Spinal cord (tissue), 10 donors: ENCODE results near the gene LSM14B. TPM values are rescaled to one million over a fixed set of nuclear protein-coding genes. Genes with fewer than 3 reads are reported as not detected.
A peak's percentile ranks its signal among the peaks of the same experiment; 100 is the strongest.

Source experiments
- DNase-seq, 6 donors: peaks; one replicate each; pipeline versions ENCODE4 v3.0.0 to v3.0.0-alpha.2; 2013 to 2015; ENCODE audit warnings: low spot score in 6 of 6, low read depth in 4 of 6
- H3K27ac ChIP-seq: one replicate; pipeline ENCODE4 v1.5.1; 2013; ENCODE audit warnings: low read depth, low read length, control low read depth
- H3K27me3 ChIP-seq: one replicate; pipeline ENCODE4 v1.6.1; 2013; ENCODE audit warnings: low read length; ENCODE audit not compliant: control insufficient read depth, insufficient read depth
- H3K36me3 ChIP-seq: one replicate; pipeline ENCODE4 v1.6.1; 2013; ENCODE audit warnings: low read length; ENCODE audit not compliant: control insufficient read depth, insufficient read depth
- H3K4me1 ChIP-seq: one replicate; pipeline ENCODE4 v1.6.1; 2013; ENCODE audit warnings: low read length; ENCODE audit not compliant: control insufficient read depth, insufficient read depth
- H3K4me3 ChIP-seq: one replicate; pipeline ENCODE4 v1.5.1; 2013; ENCODE audit warnings: low read depth, low read length, control low read depth
- H3K9me3 ChIP-seq: one replicate; pipeline ENCODE4 v1.6.1; 2013; ENCODE audit warnings: low read length; ENCODE audit not compliant: control insufficient read depth, insufficient read depth
- WGBS: methylation state at CpG from one replicate; pipeline ENCODE4 v1.1.5; 2013; ENCODE audit warnings: missing lambda C conversion rate; ENCODE audit not compliant: insufficient coverage; 5-methylcytosine and 5-hydroxymethylcytosine counted together
- polyA plus RNA-seq, 2 donors: library from polyadenylated mRNA; unstranded; fragments of 120-200 nt; gene quantifications; one replicate each; pipeline ENCODE4 v1.2.1, GENCODE V29; 2013; ENCODE audit not compliant: insufficient read length in 2 of 2
- total RNA-seq, 2 donors: library from RNA; depleted of rRNA in 1 of 2; stranded (reverse); fragments of 120-200 nt in 1 of 2; fragments of >200 nt in 1 of 2; gene quantifications; one replicate each; pipeline versions ENCODE4 v1.2.3 to v1.2.4, GENCODE V29; 2013 to 2014
- donor health status: healthy.

Gene LSM14B
- total and polyA plus RNA-seq, 4 donors: 37.5 to 94.2 (median 72.1) TPM

DNA sequence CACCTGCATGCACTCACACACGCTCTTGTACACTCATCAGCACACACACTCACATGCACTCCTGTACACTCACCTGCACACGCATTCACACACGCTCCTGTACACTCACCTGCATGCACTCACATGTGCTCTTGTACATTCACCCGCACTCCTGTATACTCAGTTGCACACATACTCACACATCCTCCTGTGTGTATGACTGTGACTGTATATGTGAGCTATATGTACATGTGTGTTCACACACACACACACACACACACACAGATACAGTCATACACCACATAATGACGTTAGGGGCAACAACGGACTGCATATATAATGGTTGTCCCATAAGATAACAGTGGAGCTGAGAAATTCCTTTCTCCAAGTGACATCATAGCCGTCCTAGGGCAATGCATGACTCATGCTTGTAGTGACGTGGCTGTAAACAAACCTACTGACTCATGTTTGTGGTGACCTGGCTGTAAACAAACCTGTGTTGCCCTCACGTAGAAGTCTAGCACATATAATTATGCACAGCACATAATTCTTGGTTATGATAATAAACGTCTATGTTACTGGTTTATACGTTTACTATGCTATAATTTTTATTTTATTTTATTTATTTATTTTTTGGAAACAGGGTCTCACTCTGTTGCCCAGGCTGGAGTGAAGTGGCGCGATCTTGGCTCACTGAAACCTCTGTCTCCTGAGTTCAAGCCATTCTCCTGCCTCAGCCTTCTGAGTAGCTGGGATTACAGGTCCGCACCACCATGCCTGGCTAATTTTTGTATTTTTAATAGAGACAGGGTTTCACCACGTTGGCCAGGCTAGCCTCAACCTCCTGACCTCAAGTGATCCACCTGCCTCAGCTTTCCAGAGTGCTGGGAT is 33.8 kb upstream of the LSM14B start:
- DNase-seq: no peak
- Histone ChIP-seq H3K27ac (no peak overlapping the region), H3K4me1 (no peaks in the 10 kb centered on the region), H3K9me3 (no peaks in the 10 kb centered on the region), H3K4me3 (no peak overlapping the region), H3K27me3 (peaks cover 2% of the 10 kb centered on the region), H3K36me3 (no peaks in the 10 kb centered on the region)
- 100% methylated on average over 2 of the region's 15 CpGs for WGBS

DNA sequence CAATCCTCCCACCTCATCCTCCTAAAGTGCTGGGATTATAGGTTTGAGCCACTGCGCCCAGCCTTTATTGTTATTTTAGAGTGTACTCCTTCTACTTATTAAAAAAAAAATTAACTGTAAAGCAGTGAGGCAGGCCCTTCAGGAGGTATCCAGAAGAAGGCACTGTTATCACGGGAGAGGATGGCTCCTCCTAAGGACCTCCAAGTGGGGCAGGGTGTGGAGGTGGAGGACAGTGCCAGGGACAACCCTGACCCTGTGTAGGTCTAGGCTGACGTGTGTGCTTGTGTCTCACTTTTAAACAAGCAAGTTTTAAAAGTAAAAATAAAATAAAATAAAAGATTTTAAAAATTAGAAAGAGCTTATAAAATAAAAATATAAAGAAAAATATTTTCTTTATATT is 32.9 kb upstream of the LSM14B start:
- Histone ChIP-seq H3K27me3 (peaks cover 2% of the 10 kb centered on the region), H3K4me1 (no peaks in the 10 kb centered on the region), H3K4me3 (no peak overlapping the region), H3K27ac (no peak overlapping the region), H3K36me3 (no peaks in the 10 kb centered on the region), H3K9me3 (no peaks in the 10 kb centered on the region)
- 25% methylated on average over 1 of the region's 3 CpGs for WGBS
- DNase-seq: no peak

DNA sequence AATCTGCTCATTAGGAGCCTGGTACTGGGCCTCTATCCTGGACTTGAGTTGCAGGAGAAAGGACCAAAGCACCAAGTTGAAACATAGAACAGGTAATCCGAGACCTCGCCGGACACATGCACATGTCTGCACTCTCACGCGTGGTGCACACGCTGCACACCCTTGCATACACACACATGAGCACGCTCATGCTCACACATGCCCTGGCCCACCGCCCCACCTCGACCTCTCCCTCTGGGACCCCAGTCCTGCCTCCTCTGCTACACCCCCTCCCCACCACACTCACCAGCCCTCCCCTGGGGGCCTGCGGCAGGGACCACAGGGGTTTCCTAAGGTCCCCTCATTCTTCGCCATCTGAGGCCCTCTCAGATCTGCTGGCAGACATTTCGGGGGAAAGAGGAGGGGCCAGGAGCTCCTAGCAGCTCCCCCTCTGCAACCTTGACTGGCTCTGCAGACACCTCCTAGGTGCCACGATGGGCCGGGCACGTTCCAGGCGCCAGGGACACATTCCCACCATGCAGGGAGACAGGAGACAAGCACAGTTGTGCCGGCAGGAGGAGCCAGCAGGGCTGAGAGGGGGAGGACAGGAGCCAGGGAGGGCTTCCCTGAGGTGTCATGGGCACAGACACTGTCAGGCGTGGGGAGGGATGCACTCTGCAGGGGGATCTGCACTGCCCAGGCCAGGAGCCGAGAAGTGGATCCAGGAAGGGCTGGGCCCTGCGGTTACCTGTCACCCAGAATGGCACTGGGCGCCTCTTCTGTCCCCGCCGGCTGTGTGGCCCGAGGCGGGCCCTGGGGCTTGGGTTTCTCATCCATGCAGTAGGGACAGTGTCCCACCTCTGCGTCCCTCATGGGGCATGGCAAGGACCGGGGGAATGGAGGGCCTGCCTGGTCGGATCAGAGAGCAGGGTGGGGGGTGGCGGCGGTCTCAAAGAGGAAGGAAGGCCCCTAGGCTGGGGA is 25.6 kb upstream of the LSM14B start:
- no peaks in the 10 kb centered on the region for H3K4me1 ChIP-seq
- DNase-seq: no peak
- no peak overlapping the region for H3K4me3 ChIP-seq
- H3K9me3 ChIP-seq: no peaks in the 10 kb centered on the region
- no peaks in the 10 kb centered on the region for H3K27me3 ChIP-seq
- H3K36me3 ChIP-seq: no peaks in the 10 kb centered on the region
- WGBS: 87% methylated on average over 30 of the region's 30 CpGs
- H3K27ac ChIP-seq: no peak overlapping the region

DNA sequence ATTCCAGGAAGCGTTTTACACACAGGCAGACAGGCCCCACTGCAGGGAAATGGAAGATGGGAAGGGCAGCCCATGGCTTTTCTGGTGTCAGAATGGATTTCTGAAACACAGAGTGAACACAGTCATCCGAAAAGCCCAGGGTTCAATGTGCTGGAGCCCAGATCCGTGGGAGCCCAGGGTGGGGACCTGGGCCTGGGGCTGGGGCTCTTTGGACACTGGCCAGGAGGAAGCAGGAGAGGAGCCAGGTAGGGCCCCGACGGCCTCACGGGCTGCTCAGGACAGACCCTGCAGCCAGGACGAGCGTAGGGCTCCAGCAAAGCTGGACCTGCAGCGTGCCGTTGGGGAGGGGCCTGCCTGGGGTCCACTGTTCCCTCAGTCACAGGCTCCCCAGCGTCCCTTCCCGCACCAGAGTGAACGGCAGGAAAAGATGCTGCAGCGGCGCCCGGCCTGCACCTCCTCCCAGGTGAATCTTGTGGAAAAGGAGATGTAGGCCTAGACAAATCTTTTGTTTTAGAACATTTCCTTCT is 24.3 kb upstream of the LSM14B start:
- Histone ChIP-seq H3K4me3 (no peak overlapping the region), H3K9me3 (no peaks in the 10 kb centered on the region), H3K27me3 (no peaks in the 10 kb centered on the region), H3K36me3 (no peaks in the 10 kb centered on the region), H3K27ac (no peak overlapping the region), H3K4me1 (no peaks in the 10 kb centered on the region)
- 44% methylated on average over 11 of the region's 16 CpGs for WGBS
- DNase-seq: no peak

DNA sequence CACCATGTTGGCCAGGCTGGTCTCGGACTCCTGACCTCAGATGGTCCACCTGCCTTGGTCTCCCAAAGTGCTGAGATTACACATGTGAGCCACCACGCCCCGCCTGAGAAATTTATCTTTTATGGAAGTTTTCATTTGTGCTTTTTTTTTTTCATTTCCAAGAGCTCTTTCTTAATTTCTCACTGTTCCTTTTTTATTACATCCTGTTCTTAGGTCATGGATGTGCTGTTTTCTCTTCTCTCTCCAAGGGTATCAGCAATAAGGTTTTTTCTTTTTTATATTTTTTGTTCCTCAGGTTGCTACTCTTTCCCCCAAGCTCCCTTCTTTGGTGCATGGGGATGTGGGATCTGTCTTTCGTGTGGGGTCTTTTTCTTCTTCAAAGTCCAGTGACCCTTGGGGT is 21.2 kb upstream of the LSM14B start:
- Histone ChIP-seq H3K4me3 (no peak overlapping the region), H3K27ac (no peak overlapping the region), H3K4me1 (no peaks in the 10 kb centered on the region), H3K9me3 (no peaks in the 10 kb centered on the region), H3K27me3 (peaks cover 2% of the 10 kb centered on the region), H3K36me3 (no peaks in the 10 kb centered on the region)
- no peak for DNase-seq
- no CpG with 5 or more reads among the region's 4 CpGs for WGBS

DNA sequence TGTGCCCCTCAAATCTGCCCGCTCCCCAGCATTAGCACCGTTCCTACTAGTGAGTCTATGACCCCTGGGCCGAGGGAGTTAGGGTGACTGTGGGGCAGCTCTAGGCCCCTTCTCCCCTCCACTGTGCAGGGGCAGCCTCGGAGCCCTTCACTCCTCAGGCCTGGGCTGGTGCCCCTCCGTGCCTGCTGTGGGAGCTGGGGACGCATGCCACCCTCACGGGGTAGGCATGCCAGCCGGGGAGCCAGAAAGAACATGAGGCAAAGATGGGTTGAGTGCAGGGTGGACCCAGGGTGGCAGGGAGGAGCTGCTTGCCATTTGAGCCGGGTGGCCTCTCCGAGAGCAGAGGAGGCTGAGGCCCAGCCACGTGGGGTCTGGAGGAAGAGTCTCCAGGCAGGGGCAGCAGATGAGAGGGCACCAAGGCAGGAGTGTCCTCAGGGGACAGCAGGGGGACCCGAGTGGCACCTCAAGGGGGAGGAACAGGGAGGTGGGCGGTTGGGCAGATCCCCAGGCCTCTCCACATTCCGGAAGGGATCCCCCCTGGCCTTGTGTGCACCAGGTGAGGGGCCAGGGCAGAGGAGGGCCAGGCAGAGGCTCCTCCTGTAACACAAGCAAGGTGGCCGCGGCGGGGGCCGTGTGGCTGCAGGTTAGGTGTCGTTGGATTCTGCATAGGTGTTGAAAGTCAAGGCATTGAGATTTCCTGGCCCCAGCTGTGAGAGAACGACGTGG is 18.6 kb upstream of the LSM14B start:
- Histone ChIP-seq H3K27me3 (peaks cover 2% of the 10 kb centered on the region), H3K4me3 (no peak overlapping the region), H3K36me3 (no peaks in the 10 kb centered on the region), H3K27ac (no peak overlapping the region), H3K9me3 (no peaks in the 10 kb centered on the region), H3K4me1 (no peaks in the 10 kb centered on the region)
- no peak for DNase-seq
- 68% methylated on average over 18 of the region's 21 CpGs for WGBS

DNA sequence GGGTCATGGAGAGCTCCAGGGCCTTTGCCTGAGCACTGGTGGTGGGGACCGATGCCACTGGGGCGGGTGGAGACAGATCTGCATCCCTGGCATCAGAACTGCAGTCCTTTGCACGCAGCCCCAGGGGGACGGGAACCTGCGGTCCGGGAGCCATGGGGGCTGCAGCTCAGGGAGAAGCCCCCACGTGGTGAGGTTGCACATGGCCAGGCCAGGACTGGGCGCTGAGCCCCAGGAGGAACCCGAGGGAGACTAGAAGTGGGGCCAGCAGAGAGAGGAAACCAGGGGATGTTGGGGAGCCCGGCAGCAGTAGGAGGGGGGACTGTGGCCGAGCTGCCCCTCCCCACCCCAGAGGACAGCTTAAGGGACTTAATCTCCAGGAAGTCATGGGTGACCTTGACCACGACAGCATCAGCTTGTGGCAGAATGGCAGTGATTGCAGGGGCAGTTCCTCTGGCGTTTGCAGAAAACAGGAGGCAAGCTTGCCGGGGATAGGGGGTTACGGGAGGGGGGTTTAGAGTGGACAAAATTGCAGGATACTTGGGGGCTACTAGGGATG is 18.0 kb upstream of the LSM14B start:
- Histone ChIP-seq H3K27ac (no peak overlapping the region), H3K9me3 (peaks cover under 1% of the 10 kb centered on the region), H3K36me3 (no peaks in the 10 kb centered on the region), H3K4me3 (no peak overlapping the region), H3K27me3 (peaks cover 2% of the 10 kb centered on the region), H3K4me1 (no peaks in the 10 kb centered on the region)
- 57% methylated on average over 14 of the region's 15 CpGs for WGBS
- DNase-seq: no peak

DNA sequence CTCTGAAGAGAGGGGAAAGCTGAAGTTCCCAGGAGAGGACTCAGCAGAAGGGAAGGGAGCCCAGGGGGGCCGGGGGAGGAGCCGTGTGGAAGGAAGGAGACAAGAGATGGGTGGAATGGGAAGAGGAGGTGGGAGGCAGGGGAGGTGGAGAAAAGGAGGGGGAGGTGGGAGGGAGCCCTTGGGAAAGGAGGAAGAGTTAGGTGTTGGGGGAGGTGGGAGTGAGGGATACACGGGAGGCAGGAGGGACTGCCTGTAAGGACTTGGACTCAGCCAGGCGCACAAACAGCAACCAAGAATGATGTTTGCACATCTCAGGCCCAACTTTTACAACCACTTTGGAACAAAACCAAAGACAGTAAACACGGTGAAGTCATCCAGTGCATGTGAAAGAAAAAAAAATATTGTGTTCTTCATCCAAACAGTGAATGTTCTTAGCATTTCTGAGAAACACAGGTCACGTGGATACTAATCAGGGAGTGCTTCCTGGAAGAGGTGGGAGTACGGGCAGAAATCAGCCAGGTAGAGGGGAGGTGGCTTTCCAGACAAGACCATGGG is 17.4 kb upstream of the LSM14B start:
- H3K27me3 ChIP-seq: peaks cover 2% of the 10 kb centered on the region
- peak in 1 of 6 donors; percentile 18 for DNase-seq
- no peak overlapping the region for H3K4me3 ChIP-seq
- H3K9me3 ChIP-seq: peaks cover 3% of the 10 kb centered on the region
- WGBS: 46% methylated on average over 5 of the region's 7 CpGs
- no peaks in the 10 kb centered on the region for H3K4me1 ChIP-seq
- no peaks in the 10 kb centered on the region for H3K36me3 ChIP-seq
- no peak overlapping the region for H3K27ac ChIP-seq

DNA sequence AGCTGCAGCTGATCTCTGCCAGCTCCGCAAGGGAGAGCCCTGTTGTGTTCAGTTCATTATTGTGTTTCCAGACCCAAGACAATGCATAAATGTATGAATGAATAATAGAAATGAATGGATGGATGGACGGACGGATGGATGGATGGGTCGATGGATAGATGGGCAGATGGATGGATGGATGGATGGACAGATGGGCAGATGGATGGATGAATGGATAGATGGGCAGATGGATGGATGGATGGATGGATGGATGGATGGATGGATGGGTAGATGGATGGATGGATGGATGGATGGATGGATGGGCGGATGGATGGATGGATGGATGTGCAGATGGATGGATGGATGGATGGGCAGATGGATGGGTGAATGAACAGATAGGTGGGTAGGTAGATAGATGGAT is 16.7 kb upstream of the LSM14B start:
- 92% methylated on average over 5 of the region's 5 CpGs for WGBS
- Histone ChIP-seq H3K27me3 (peaks cover 2% of the 10 kb centered on the region), H3K36me3 (no peaks in the 10 kb centered on the region), H3K4me1 (no peaks in the 10 kb centered on the region), H3K27ac (no peak overlapping the region), H3K9me3 (peaks cover 3% of the 10 kb centered on the region), H3K4me3 (no peak overlapping the region)
- DNase-seq: no peak
